Endothelial cell of umbilical vein (primary cell): ENCODE measurements around the gene PTPRF. TPM values are rescaled to one million over a fixed set of nuclear protein-coding genes. Genes with fewer than 3 reads are reported as not detected.

ENCODE experiments used
- BruUV-seq: library from RNA; stranded (reverse); fragments of 400-500 nt; replicated peaks from 2 replicates; lab custom pipeline; 2021; lab: Mats Ljungman, UMichigan
- CTCF ChIA-PET: fragments of 300-600, 350-600 bp; sonication (Branson Sonifier 250); formaldehyde crosslinking; loops from one replicate; lab custom pipeline; 2021; ENCODE audit warnings: antibody characterized with exemption, inconsistent platforms; lab: Charles Lee
- POLR2A ChIA-PET: fragments of 300-600, 350-600 bp; sonication (Branson Sonifier 250); formaldehyde crosslinking; loops from one replicate; lab custom pipeline; 2021; ENCODE audit warnings: antibody characterized with exemption, inconsistent platforms; lab: Charles Lee
- DNase-seq: peaks from one replicate; pipeline ENCODE4 v3.0.0-alpha.2; 2011; ENCODE audit warnings: low read depth, low spot score
- FAIRE-seq: peaks from 2 replicates; lab custom pipeline; 2011; peaks lifted over from hg19 to GRCh38; lab: Jason Lieb, UNC
- H2AFZ ChIP-seq: 2 replicates; pipeline ENCODE4 v1.6.0; 2012; ENCODE audit warnings: low read depth, low read length, control low read depth, inconsistent platforms
- H3K27ac ChIP-seq: 2 replicates; pipeline ENCODE4 v1.5.1; 2011; ENCODE audit warnings: low read depth, mild to moderate bottlenecking, control low read depth, low read length, moderate library complexity; ENCODE audit not compliant: insufficient read depth
- H3K27me3 ChIP-seq, 2 experiments: 2 replicates each; pipeline versions ENCODE4 v1.6.0 to v1.6.1; 2011; ENCODE audit warnings: low read length in 2 of 2, mixed read lengths in 1 of 2; ENCODE audit not compliant: control insufficient read depth in 2 of 2, insufficient read depth in 2 of 2
- H3K36me3 ChIP-seq, 2 experiments: 2 replicates in 1 of 2; 3 replicates in 1 of 2; pipeline ENCODE4 v1.5.1; 2011; ENCODE audit warnings: low read length in 2 of 2, mild to moderate bottlenecking in 1 of 2, moderate library complexity in 1 of 2; ENCODE audit not compliant: control insufficient read depth in 2 of 2, insufficient read depth in 2 of 2; ENCODE audit errors: extremely low read depth in 1 of 2
- H3K4me1 ChIP-seq: 3 replicates; pipeline ENCODE4 v1.5.1; 2011; ENCODE audit warnings: mild to moderate bottlenecking, low read length; ENCODE audit not compliant: control insufficient read depth, insufficient read depth; ENCODE audit errors: extremely low read depth
- H3K4me2 ChIP-seq: 2 replicates; pipeline ENCODE4 v1.6.1; 2011; ENCODE audit warnings: low read length, control low read depth, mixed read lengths; ENCODE audit not compliant: insufficient read depth
- H3K4me3 ChIP-seq, 3 experiments: fragments of 200-600 bp in 1 of 3; sonication (generic), shearing (Covaris generic) in 1 of 3; replicated peaks in 1 of 3; 2 replicates each; pipeline ENCODE4 v1.5.1; 2011 to 2016; ENCODE audit warnings: control low read depth in 3 of 3, low read length in 3 of 3, mild to moderate bottlenecking in 2 of 3, inconsistent platforms in 1 of 3, low read depth in 1 of 3, moderate library complexity in 1 of 3; ENCODE audit not compliant: insufficient read depth in 1 of 3
- H3K79me2 ChIP-seq: 2 replicates; pipeline ENCODE4 v1.6.0; 2012; ENCODE audit warnings: low read length, inconsistent platforms; ENCODE audit not compliant: control insufficient read depth, insufficient read depth
- H3K9ac ChIP-seq: replicated peaks from 2 replicates; pipeline ENCODE3; 2011; ENCODE audit warnings: low read length, control low read depth; ENCODE audit not compliant: insufficient read depth; ENCODE audit errors: extremely low read depth
- H3K9me1 ChIP-seq: replicated peaks from 3 replicates; pipeline ENCODE4 v1.6.0; 2011; ENCODE audit warnings: mild to moderate bottlenecking, low read length; ENCODE audit not compliant: control insufficient read depth, insufficient read depth; ENCODE audit errors: extremely low read depth
- H3K9me3 ChIP-seq: replicated peaks from 2 replicates; pipeline ENCODE4 v1.5.1; 2012; ENCODE audit warnings: low read length, inconsistent platforms; ENCODE audit not compliant: control insufficient read depth, insufficient read depth
- H4K20me1 ChIP-seq: replicated peaks from 2 replicates; pipeline ENCODE3; 2011; ENCODE audit warnings: mild to moderate bottlenecking, low read length; ENCODE audit not compliant: control insufficient read depth, insufficient read depth; ENCODE audit errors: extremely low read depth
- CTCF ChIP-seq, 2 donors: IDR thresholded peaks; 1 replicate in 1 of 2; 2 replicates in 1 of 2; pipeline ENCODE4 v1.5.1; 2011; ENCODE audit warnings: low read length in 2 of 2, mild to moderate bottlenecking in 2 of 2, moderate library complexity in 2 of 2, control low read depth in 1 of 2, inconsistent platforms in 1 of 2, low read depth in 1 of 2; ENCODE audit not compliant: insufficient read depth in 1 of 2; ENCODE audit errors: extremely low read depth in 1 of 2
- EZH2 ChIP-seq: IDR thresholded peaks from 2 replicates; pipeline ENCODE4 v1.6.1; 2012; ENCODE audit warnings: borderline replicate concordance, low read depth, mild to moderate bottlenecking, moderate library complexity, low read length, inconsistent platforms; ENCODE audit not compliant: severe bottlenecking
- FOS ChIP-seq: IDR thresholded peaks from 2 replicates; pipeline ENCODE4 v1.6.1; 2011; ENCODE audit warnings: mild to moderate bottlenecking, low read length, moderate library complexity, borderline replicate concordance; ENCODE audit not compliant: insufficient read depth
- GATA2 ChIP-seq: IDR thresholded peaks from 2 replicates; pipeline ENCODE4 v1.7.0; 2011; ENCODE audit warnings: low read depth, mild to moderate bottlenecking, moderate library complexity, mixed read lengths, low read length; ENCODE audit not compliant: insufficient read length, insufficient read depth
- JUN ChIP-seq: IDR thresholded peaks from 2 replicates; pipeline ENCODE4 v1.6.1; 2011; ENCODE audit warnings: borderline replicate concordance, low read depth; ENCODE audit not compliant: insufficient read length, insufficient read depth
- MAX ChIP-seq: IDR thresholded peaks from 2 replicates; pipeline ENCODE4 v1.6.1; 2011; ENCODE audit not compliant: insufficient read depth, insufficient read length
- MYC ChIP-seq: IDR thresholded peaks from one replicate; pipeline ENCODE4 v1.6.1; 2011; ENCODE audit warnings: mild to moderate bottlenecking, low read depth, low read length
- POLR2A ChIP-seq: IDR thresholded peaks from 2 replicates; pipeline ENCODE4 v1.6.1; 2012; ENCODE audit warnings: low read depth, mild to moderate bottlenecking, control low read depth, low read length
- POLR2AphosphoS5 ChIP-seq: IDR thresholded peaks from 2 replicates; pipeline ENCODE4 v1.6.1; 2012; ENCODE audit warnings: low read depth, mild to moderate bottlenecking, control low read depth, low read length, moderate library complexity; ENCODE audit not compliant: insufficient read depth
- dilution Hi-C: fragments of 300-500 bp; cut with MboI; formaldehyde crosslinking; loops from one replicate; pipeline ENCODE4 v1.15.0; 2019; ENCODE audit warnings: low sequenced_read_pairs; ENCODE audit not compliant: extremely low pct_ligation_motif_present
- intact Hi-C: fragments of 100-400 bp; cut with micrococcal nuclease; formaldehyde crosslinking; loops from one replicate; pipeline ENCODE4 v1.10.0; 2022
- polyA plus RNA-seq, 4 experiments: library from polyadenylated mRNA; depleted of rRNA in 3 of 4; stranded (reverse) in 3 of 4; unstranded in 1 of 4; fragments of >200 nt; gene quantifications; 2 replicates each; pipeline versions ENCODE4 v1.2.1 to v1.2.3, GENCODE V29; 2011 to 2012; ENCODE audit warnings: missing spikeins in 1 of 4
- total RNA-seq: library from RNA; stranded (reverse); gene quantifications from 2 replicates; pipeline ENCODE4 v1.2.3, GENCODE V29; 2021

PTPRF gene
- total and polyA plus RNA-seq, 2 donors (not counting 3 experiments of a cell fraction or from before 2014, with no cell fraction given): 217 to 338 TPM

GRCh38 chr1:43488165-43488564 lies 42.5 kb upstream of the PTPRF start:
- Histone ChIP-seq H2AFZ (no peak overlapping the region), H3K9me1 (no peaks in the 10 kb centered on the region), H3K9ac (no peak overlapping the region), H3K27ac (no peak overlapping the region), H3K4me2 (no peak overlapping the region), H4K20me1 (no peaks in the 10 kb centered on the region), H3K4me1 (peaks cover 2% of the 10 kb centered on the region), H3K79me2 (no peaks in the 10 kb centered on the region), H3K4me3 (no peak overlapping the region), H3K9me3 (peaks cover 2% of the 10 kb centered on the region), H3K36me3 (no peaks in the 10 kb centered on the region), H3K27me3 (no peaks in the 10 kb centered on the region)
- CTCF ChIA-PET: no interaction called here
- intact Hi-C loops: no loop called here
- FAIRE-seq: no peak
- BruUV-seq: no TSS peak
- dilution Hi-C loops: no loop called here
- TF ChIP-seq CTCF (IDR thresholded peaks at IDR 0.05; ENCODE audit: extremely low read depth in 1 of 2, insufficient read depth in 1 of 2, low read depth in 1 of 2, low read length in 2 of 2) (no peak), GATA2 (no peak), FOS (no peak), POLR2AphosphoS5 (no peak), JUN (no peak), MYC (no peak), POLR2A (no peak), MAX (no peak), EZH2 (no peak)
- no peak for DNase-seq
- POLR2A ChIA-PET: no interaction called here
